ENCODE measurements around the gene GLRX2.

The GLRX2 gene

GRCh38 chr1:193110864-193111263 lies 5.7 kb upstream of the GLRX2 start:
- no peak for TF ChIP-seq CREB1 (IDR thresholded peaks at IDR 0.05; ENCODE audit: low read depth)
- no peak for TF ChIP-seq CEBPB (IDR thresholded peaks at IDR 0.05)
- TF ChIP-seq EP300 (IDR thresholded peaks at IDR 0.05; ENCODE audit: borderline replicate concordance), result no peak

GRCh38 chr1:193110246-193110645 lies 5.0 kb upstream of the GLRX2 start:
- TF ChIP-seq ZBTB7A (IDR thresholded peaks at IDR 0.05; ENCODE audit: low read depth) (no peak), CREB1 (IDR thresholded peaks at IDR 0.05; ENCODE audit: low read depth) (no peak), USF1 (IDR thresholded peaks at IDR 0.05) (no peak), REST (IDR thresholded peaks at IDR 0.05; ENCODE audit: low read depth) (no peak), CEBPB (IDR thresholded peaks at IDR 0.05) (no peak), TAF1 (IDR thresholded peaks at IDR 0.05; ENCODE audit: low read depth) (no peak), MAX (IDR thresholded peaks at IDR 0.05) (no peak), TCF12 (IDR thresholded peaks at IDR 0.05; ENCODE audit: low read depth) (no peak), EP300 (IDR thresholded peaks at IDR 0.05; ENCODE audit: borderline replicate concordance) (no peak), EGR1 (IDR thresholded peaks at IDR 0.05) (no peak), RAD21 (IDR thresholded peaks at IDR 0.05; ENCODE audit: low read depth) (no peak), YY1 (IDR thresholded peaks at IDR 0.05; ENCODE audit: low read depth) (no peak), FOXM1 (IDR thresholded peaks at IDR 0.05; ENCODE audit: borderline replicate concordance, low read depth) (no peak), NFIC (IDR thresholded peaks at IDR 0.05) (no peak), TEAD4 (IDR thresholded peaks at IDR 0.05) (no peak)

GRCh38 chr1:193109619-193110018 lies 4.4 kb upstream of the GLRX2 start:
- TF ChIP-seq RAD21 (IDR thresholded peaks at IDR 0.05; ENCODE audit: low read depth), result no peak
- TF ChIP-seq EGR1 (IDR thresholded peaks at IDR 0.05), result no peak
- TF ChIP-seq FOXM1 (IDR thresholded peaks at IDR 0.05; ENCODE audit: borderline replicate concordance, low read depth), result no peak
- no peak for TF ChIP-seq MAX (IDR thresholded peaks at IDR 0.05)
- TF ChIP-seq EP300 (IDR thresholded peaks at IDR 0.05; ENCODE audit: borderline replicate concordance), result no peak
- TF ChIP-seq REST (IDR thresholded peaks at IDR 0.05; ENCODE audit: low read depth), result no peak
- TF ChIP-seq YY1 (IDR thresholded peaks at IDR 0.05; ENCODE audit: low read depth), result no peak
- no peak for TF ChIP-seq TCF12 (IDR thresholded peaks at IDR 0.05; ENCODE audit: low read depth)
- TF ChIP-seq ZBTB7A (IDR thresholded peaks at IDR 0.05; ENCODE audit: low read depth), result no peak
- no peak for TF ChIP-seq TAF1 (IDR thresholded peaks at IDR 0.05; ENCODE audit: low read depth)
- TF ChIP-seq TEAD4 (IDR thresholded peaks at IDR 0.05), result no peak
- no peak for TF ChIP-seq NFIC (IDR thresholded peaks at IDR 0.05)
- TF ChIP-seq USF1 (IDR thresholded peaks at IDR 0.05), result no peak
- TF ChIP-seq CEBPB (IDR thresholded peaks at IDR 0.05), result no peak
- TF ChIP-seq CREB1 (IDR thresholded peaks at IDR 0.05; ENCODE audit: low read depth), result no peak

GRCh38 chr1:193108471-193108870 lies 3.3 kb upstream of the GLRX2 start:
- TF ChIP-seq EGR1 (IDR thresholded peaks at IDR 0.05) (no peak), TCF12 (IDR thresholded peaks at IDR 0.05; ENCODE audit: low read depth) (no peak)

GRCh38 chr1:193105821-193106177 lies 585 bp upstream of the GLRX2 start:
- no peak for TF ChIP-seq TCF12 (IDR thresholded peaks at IDR 0.05; ENCODE audit: low read depth)
- TF ChIP-seq CEBPB (IDR thresholded peaks at IDR 0.05), result no peak
- no peak for TF ChIP-seq MAX (IDR thresholded peaks at IDR 0.05)
- no peak for TF ChIP-seq CREB1 (IDR thresholded peaks at IDR 0.05; ENCODE audit: low read depth)
- TF ChIP-seq RAD21 (IDR thresholded peaks at IDR 0.05; ENCODE audit: low read depth), result no peak
- TF ChIP-seq TEAD4 (IDR thresholded peaks at IDR 0.05), result no peak
- no peak for TF ChIP-seq NFIC (IDR thresholded peaks at IDR 0.05)
- no peak for TF ChIP-seq USF1 (IDR thresholded peaks at IDR 0.05)
- TF ChIP-seq REST (IDR thresholded peaks at IDR 0.05; ENCODE audit: low read depth), result no peak

All from Ishikawa (cell line).